CD4-positive, alpha-beta T cell treated with Interleukin-21 for 1 hour (primary cell): Measurements from ENCODE around the gene FHIT.

Experiments
- DNase-seq: peaks from one replicate; pipeline ENCODE4 v3.0.0-alpha.2; 2020

The FHIT gene

DNA sequence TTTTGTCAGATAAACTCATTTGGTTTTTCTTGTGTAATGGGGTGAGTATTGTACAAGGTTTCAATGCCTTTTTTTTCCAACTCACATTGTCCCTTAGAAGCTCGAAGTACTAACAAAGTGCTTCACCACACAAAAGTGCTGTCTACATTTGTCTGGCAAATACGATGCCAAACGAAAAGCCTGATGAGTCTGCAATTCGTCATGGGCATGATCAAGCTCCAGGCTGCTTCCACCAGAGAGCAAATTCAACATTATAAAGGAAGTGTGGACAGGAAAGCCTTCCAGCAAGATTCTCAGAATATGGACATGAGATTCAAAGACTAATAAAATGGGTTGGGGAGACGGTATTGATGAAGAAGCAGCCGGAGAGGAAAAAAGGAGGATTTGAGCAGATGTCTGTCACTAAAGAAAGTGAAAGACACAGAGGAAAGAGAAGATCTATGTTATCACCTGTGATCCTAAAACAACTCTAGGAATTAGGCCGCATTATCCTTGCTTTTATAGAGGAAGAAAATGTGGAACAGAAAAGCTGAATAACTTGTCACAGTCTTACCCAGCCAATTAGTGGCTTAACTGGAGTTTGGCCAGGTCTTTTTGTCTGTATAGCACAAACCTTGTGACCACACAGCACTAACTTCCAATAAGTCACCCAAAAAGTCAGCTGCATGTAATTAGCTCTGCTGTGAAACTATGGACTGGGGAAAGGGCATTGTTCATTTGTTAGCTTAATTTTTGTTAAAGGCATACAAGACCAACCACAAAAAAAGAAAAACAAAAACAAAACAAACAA lies 494.8 kb downstream of the FHIT start:
- no peak for DNase-seq

DNA sequence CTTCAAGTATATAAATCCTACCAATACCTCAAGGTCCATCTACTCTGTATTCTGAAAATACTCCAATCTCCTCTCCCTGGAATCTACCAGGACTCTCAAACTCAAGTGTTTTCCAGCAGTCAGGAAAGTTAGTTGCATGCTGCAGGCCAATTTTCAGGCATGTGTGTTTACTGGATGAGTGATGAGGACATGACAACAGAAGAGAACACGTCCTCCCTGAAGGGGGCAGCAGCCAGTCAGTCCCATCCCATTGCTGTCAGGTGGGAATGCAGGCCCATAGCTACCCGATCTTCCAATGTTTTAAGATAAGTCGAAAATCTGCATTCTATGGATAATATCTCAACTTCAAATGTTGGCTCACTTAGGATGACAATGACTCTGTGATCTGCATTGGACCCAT lies 496.2 kb downstream of the FHIT start:
- no peak for DNase-seq

DNA sequence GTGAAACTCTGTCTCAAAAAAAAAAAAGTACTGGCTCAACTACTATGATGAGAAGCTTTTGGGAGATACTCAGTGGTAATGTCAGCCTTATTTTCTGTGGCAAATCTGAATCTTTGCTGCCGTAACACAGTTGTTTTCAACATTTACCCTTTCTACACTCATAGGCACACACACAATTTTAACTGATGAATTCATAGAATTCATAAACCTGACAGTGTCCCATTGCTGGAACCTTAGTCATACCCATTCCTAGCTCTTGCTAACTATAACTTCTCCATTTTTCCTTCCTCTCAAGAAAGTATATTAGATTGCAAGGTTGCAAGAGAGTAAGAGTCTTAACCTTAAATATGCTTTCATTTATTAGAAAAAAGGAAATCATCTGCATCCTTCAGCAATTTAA lies 496.6 kb downstream of the FHIT start:
- DNase-seq, result no peak

DNA sequence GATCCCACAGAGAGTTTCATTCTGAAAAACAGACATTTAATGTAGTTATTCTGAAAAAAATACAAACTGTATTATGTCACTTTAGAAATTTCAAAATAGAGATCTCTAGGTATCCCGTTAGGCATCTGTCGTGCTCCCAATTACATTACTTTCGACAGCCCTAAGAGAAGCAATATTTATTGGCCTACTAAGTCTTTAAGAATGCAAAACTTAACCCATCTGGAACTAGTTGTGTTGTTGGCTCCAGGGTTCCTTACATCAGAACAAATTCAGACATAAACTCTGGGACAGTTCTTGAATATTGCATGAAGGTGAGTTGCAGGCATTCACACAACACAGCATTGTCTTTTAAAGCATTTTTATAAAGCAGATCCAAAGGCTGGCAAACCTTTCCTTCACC lies 498.4 kb downstream of the FHIT start:
- DNase-seq, result no peak

DNA sequence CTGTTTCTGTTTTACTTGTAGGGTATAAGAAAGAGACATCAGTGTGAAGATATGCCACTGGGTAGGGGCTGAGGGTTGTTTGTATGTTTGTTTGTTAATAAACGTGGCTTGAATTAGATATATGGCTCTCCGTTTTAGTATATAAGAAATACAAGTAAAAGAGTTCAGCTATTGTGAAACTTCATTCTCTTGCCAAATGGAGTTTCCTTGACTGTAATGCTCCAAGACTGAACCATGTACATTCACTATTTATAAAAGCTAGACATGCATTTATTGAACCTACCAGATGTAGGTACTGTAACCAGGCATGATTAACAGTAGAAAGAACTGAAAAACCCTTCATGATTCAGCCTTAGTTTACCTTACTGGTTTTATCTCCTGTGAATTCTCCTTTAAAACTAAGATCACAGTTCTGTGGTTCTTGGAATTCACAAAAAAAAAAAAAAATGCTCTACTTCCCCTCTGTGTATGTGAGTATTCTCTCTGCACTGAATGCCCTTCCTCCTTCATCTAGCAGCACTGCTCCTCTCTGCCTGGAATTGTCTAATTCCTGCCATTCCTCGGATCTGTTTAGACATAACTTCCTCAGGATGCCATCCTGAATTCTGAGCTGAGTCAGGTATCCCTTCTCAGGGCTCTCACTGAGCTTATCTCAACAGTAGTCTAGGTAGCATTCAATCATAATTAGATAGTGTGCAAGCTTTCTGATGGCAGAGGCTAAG lies 504.4 kb downstream of the FHIT start:
- no peak for DNase-seq

DNA sequence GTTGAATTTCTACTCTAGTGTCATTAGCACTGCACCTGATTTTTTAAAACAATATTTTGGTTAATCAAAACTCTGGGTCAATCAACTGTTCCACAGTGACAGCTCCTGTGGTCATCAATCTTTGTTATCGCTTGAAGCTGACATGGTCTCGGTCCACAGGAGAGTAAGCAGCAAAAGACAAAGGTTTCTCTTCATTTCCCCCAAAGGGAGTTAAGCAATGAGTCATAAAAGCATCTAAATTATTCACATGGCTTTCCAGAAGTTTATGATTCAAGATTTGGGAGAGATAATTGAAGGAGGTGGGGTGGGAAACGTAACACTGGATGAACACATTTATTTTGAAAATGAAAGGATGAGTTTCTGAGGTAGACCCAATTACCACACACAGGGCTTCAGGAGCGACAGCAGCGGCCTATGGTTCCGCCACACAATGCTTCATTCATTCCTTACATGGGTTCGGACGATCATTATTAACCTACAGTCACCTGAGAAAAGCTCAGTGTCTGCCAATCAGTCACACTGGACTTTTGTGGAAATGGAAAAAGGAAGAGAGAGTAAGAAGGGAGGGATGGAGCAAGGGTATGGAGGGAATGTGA lies 505.1 kb downstream of the FHIT start:
- no peak for DNase-seq

DNA sequence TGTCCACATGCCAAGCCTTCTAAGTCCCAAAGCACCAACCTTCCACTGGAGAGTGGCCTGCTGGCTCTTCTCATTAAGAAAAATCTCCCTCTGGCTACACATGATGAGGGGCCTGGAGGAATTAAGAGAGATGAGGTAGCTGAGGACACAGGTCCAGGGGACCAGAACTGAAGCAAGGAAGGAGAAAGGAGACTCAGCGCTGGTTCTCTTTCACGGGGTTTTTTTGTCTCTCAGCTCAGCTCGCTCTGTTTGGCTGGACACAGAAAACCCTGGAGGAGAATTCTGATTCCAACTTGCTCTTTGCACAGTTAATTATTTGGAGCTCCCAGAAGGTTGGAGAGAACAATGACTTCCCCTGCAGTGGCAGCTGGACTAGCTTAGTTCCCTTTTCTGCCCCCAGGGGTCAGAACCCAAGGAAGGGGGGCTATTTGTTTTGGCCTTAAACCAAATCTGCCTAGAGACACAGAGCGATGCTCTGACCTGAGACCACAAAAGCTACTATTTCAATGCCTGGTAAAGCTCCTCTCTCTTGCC lies 507.6 kb downstream of the FHIT start:
- no peak for DNase-seq

DNA sequence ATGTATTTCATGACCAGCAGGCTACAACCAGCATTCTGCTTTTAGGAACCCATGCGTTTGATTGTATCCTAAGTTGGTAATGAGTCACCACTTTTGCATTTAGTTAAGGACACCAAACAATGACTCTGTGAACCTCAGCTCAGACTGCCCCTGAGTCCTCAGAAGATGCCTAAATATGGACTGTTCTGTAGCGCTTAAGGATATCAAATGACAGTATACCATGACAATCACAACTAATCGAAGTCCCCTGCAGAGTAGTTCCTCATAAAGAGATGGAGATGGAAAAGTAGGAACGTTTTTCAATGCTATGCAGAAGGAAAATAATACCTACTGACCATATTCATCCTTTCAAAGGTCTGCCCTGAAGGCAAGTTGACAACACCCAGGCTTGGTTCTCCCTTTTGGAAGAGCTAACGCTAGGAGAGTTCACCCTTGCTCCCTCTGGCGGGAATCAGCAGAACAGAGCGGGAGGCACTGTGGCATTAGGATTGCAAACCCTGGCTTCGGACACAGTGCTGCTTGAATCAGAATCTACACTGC lies 508.6 kb downstream of the FHIT start:
- no peak for DNase-seq

DNA sequence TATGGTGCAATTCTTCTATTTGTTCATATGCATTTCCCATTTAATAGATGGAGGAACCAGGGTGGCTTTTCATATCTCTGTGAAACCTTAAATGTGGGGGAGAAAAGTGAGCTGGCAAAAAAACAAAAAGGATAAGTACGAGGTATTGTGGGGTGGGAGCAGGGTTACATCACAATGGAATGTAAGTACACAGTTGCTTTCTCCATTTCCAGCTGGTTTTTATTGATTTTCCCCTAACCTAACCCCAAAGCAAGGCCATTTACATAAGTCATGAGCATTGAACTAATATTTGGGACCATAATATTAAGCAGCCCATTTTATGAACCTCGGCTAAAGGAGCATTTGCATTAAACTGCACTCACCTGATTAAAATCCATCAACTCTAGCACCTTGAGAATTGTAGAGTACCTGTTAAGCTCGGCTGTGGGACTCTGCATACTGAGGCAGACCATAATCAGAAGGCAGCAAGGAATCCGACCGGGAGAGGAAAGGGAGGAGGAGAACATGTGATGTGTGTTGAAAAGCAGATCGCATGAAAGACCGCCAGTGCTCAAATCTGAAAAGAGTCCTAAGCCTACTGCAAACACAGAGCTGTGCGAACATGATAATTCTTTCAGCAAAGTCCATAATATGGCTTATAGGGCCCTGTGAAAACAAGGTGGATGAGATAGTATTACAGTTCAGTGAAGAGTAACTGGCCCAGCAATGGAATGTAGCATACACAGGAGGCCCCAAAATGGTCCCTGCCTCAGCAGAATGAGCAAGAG lies 513.4 kb downstream of the FHIT start:
- DNase-seq, result no peak

DNA sequence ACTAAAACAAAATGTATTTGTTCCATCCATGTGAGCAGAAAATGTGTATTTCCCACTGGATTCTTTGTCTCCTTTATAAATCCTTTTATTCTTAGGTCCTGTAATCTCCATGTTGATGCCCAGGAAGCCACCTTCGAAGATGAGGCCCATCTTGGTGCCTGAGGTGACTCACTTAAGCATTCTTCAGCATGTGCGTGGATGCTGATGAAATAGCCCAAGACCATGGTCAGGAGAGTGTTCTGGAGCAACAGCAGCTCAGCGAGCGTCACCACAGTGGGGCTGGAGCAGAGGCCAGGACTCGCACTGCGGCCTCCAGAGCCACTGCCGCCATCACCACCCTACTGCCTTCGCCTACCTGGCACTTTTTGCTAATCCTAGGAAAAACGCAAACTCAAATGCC lies 520.9 kb downstream of the FHIT start:
- no peak for DNase-seq

DNA sequence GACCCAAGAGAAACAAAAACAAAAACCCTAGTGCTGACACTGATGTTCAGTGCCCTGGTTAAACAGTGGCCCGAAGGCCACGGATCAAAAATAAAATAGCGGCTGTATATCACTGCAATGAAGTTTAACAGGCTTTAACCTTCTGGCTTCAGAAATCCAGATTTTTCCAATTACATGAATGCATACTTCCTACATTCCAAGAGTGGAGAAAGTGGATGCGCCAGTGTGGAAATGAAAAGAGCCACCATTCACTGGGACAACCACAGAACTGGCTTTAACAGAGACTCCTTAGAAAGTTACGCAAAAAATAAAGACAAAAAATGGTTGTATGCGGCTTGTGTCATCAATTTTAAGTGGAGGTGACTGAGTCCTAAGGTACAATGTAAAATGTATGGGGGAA lies 522.2 kb downstream of the FHIT start:
- no peak for DNase-seq

DNA sequence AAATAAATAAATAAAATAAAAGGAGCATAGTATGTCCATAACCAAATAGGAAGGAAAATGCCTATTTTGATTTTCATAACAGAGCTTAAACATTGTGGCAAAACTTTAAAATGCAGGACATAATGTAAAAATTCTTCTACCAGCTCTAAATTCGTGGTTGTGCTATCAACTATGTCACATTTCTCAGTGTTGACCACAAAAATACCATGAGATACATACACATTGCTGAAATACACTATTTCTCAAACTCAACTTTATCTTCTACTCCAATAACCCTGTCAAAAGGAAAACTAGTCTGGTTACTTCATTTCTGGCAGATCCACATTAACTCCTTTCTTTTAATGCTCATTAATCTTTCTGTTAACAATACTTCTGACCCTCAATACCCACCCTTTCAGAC lies 523.2 kb downstream of the FHIT start:
- no peak for DNase-seq

DNA sequence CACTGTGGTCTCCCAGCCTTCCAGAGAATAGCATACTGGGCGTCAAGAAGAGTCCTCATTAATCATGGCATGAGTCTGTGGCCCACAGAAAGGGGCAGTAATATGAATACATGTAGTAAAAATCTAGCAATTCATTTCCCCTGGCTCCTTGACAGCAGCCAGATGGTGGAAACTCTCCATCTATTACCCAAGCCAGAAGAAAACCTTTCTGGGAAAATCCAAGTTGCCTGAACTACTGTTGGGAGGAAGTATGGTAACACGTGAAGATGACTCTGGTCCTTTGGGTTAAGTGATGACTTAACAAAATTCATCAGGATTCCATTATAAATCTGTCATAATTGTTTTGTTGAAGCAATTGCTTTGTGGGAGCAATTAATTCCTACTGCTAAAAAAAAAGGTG lies 530.5 kb downstream of the FHIT start:
- no peak for DNase-seq

DNA sequence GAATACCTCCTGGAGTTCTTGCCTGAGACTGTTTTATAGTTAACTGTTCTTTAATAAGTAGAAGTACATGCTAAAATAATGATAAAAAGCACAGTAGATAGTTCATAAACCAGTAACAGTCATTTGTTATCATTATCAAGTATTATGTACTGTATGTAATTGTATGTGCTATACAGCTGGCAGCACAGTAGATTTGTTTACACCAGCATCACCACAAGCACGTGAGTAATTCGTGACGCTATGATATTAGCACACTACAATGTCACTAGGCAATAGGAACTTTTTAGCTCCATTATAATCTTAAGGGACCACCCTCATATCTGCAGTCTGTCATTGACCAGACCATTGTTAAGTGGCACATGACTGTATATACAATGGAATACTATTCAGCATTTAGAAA lies 534.7 kb downstream of the FHIT start:
- no peak for DNase-seq

DNA sequence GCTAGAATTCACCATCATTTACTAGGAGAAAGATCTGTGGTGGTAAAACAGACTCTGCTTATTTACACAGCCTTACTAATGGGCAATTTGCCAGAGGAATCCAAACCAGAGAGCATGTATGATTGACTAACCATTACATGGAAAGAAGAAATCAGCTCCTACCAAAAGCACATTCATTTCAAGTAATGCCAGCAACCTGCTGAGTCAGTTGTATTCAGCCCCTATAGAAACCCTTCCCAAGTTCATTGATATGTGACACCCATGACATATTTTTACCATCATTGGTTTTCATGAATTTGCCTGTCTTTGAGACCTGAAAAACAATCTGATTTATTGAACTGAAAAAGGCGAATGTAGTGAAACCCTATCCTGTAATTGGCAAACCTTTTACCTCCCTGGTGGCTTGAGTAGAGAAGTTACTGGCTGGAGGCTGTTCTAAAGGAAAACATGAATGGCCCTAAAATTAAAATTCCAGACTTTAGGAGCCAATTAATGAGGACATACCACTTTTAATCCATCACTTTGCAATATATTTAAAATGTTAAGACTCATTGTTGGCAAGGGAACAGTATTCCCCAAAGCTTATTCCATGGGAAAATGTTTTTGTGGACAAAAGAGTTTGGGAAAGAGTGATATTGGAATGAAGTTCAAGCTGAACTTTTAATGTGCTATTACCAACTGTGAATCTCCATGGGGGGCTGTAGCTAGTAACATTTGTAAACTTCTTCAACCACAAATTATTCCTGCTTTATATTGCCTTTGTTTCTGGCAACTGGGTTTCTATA lies 542.9 kb downstream of the FHIT start:
- no peak for DNase-seq

DNA sequence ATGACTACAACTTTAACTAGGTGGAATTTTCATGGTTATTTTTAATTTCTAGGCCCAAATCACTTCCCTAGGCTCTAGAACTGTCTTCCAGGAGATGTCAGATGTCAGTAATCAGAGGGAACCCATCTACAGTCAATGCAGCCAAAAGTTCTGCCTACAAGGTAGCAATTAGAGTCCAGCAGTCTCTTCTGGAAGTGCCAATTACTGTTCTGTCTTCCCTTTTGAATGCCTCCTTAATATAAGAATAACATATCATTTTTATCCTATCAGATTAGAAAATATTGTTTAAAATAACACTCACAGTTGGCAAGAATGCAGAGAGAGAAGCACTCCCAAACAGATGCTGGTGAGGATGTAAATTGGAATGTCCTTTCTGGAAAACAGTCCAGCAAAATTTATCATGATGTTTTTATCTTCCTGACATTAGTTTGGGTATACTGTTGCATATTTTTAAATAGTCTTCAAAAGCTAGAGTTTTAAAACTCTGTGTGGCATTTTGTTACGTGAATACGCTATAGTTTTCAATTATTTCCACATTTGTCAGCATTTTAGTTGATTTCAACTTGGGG lies 543.7 kb downstream of the FHIT start:
- DNase-seq, result no peak

DNA sequence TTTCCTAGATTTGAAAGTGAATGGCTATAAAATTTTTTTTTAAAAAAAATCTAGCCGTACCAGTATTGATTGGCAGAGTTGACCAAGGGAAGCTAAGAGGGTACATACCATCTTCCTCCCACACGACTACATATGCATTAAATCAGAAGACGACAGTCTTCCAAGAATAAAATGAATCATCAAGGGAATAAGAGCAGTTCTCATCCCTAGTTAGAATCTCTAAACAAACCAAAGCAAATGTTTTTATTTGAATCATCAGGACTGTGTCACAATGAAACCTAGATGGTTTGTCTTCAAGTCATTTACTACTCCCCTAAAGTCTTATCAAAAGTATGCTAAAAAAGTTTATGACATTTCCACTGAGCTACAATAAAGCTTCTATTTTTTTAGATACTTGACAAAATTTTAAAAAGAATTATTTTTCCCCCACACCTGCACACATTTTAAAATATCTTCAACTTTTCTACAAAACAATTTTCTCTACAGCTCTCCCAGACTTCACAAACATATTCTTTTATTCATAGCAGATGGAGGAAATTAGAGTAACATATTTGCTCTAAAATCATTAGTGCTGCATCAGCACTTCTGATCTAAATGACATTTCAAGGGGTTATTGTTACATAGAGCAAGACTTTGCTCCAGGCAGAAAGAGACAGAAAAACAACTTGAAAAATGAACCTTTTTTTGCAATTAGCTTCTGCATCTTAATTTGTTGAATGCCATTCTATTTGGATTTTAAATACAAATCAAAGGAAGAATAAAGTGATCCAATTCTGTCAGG lies 547.1 kb downstream of the FHIT start:
- DNase-seq, result no peak

DNA sequence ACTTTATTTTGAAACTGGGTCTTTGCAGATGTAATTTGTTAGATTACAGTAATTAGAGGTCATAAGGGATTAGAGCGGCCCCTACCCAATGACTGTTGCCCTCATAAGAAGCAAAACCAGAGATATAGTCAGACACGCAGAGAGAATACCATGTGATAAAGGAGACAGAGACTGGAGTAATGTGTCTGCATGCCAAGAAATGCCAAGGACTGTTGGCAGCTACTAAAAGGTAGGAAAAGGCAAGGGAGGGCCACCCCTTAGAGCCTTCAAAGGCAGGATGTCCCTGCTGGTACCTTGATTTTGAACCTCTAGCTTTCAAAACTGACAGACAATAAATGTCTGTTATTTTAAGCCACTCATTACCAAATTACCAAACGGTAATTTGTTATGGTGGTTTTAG lies 548.2 kb downstream of the FHIT start:
- DNase-seq, result no peak

DNA sequence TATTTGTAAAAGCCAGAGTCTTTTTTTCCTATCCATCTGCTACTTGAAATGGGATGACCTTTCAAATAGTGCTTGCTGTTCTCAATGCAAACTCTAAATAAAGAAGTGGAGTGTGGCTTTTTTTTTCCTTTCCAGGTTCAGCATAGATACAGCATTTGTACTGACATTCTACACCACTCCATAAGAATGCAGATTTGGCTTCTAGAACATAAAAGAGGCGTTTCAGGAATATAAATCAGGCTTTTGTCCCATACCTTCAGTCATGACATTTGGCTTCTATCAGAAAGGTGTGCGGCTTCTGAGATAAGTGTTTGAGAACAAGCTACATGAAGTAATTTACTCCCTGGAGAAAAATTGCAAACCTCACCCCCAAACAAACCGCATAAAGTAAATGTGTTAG lies 553.1 kb downstream of the FHIT start:
- no peak for DNase-seq

DNA sequence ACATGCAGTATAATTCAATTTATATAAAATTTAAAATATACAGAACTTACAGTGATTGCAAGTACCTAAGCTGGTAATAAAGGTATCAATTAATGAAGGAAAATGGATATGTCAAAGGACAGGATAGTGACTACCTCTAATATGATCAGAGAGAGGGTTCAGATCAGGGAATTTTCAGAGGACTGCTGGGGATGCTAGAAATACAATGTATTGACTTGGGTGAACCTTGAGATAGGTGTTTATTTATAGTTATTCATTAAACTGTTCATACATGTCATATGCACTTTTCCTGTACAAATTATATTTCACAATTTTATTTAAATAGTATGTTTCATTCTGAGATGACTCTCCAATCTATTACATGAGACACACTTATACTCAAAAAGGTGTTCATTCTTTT lies 554.1 kb downstream of the FHIT start:
- no peak for DNase-seq
